IPS DF 4.7 (cell line): ENCODE data around the gene HEG1.
"Not testable (repeated sequence)": the region's sequence is repeated elsewhere in the genome, so short reads cannot be mapped to it uniquely, and the experiment has no call there.

ENCODE experiments used
- DNase-seq: peaks from one replicate; pipeline ENCODE4 v3.0.0-alpha.2; 2013; ENCODE audit warnings: low spot score; ENCODE audit errors: extremely low read depth

The HEG1 gene

GRCh38 chr3:124963755-124964154, 92.0 kb downstream of the HEG1 start:
- no peak for DNase-seq

GRCh38 chr3:124962403-124962940, 93.3 kb downstream of the HEG1 start:
- DNase-seq: no peak

GRCh38 chr3:124960698-124961097, 95.1 kb downstream of the HEG1 start:
- DNase-seq: no peak

GRCh38 chr3:124960105-124960504, 95.7 kb downstream of the HEG1 start:
- DNase-seq: no peak

GRCh38 chr3:124957951-124958350, 97.8 kb downstream of the HEG1 start:
- not testable (repeated sequence) for DNase-seq

GRCh38 chr3:124952282-124952855, 103.4 kb downstream of the HEG1 start:
- no peak for DNase-seq

- DNase-seq: no peak
Measured at GRCh38 chr3:124951511-124952281, 104.1 kb downstream of the HEG1 start.

GRCh38 chr3:124950026-124950425, 105.8 kb downstream of the HEG1 start:
- DNase-seq: no peak

GRCh38 chr3:124942613-124943012, 113.2 kb downstream of the HEG1 start:
- no peak for DNase-seq

GRCh38 chr3:124941771-124942170, 114.0 kb downstream of the HEG1 start:
- no peak for DNase-seq

- DNase-seq: no peak
Measured at GRCh38 chr3:124939661-124940060, 116.1 kb downstream of the HEG1 start.

- DNase-seq: no peak
Measured at GRCh38 chr3:124938896-124939295, 116.9 kb downstream of the HEG1 start.

GRCh38 chr3:124937049-124937448, 118.7 kb downstream of the HEG1 start:
- DNase-seq: no peak

GRCh38 chr3:124935794-124936542, 119.8 kb downstream of the HEG1 start:
- DNase-seq: no peak

GRCh38 chr3:124935264-124935663, 120.5 kb downstream of the HEG1 start:
- no peak for DNase-seq

- no peak for DNase-seq
Measured at GRCh38 chr3:124934577-124934976, 121.2 kb downstream of the HEG1 start, which contains the start of gene MUC13. Gene MUC13, minus strand, starts transcription at chr3:124934751. Its CDS starts 39 bp downstream, at chr3:124934712.

- DNase-seq: peak; percentile 28
Measured at GRCh38 chr3:124928333-124929202, 127.2 kb downstream of the HEG1 start.

- DNase-seq: no peak
Measured at GRCh38 chr3:124927574-124928045, 128.2 kb downstream of the HEG1 start.

- no peak for DNase-seq
Measured at GRCh38 chr3:124926426-124927101, 129.2 kb downstream of the HEG1 start.

- DNase-seq: no peak
Measured at GRCh38 chr3:124924741-124925140, 131.1 kb downstream of the HEG1 start.
